HepG2 (cell line): ENCODE measurements around the gene MXD1. TPM values are rescaled to one million over a fixed set of nuclear protein-coding genes. Genes with fewer than 3 reads are reported as not detected.

Experiments
- CHD2 ChIP-seq: IDR thresholded peaks from 2 replicates; pipeline ENCODE4 v1.6.1; 2011; ENCODE audit warnings: low read depth, low read length, improper control_type of control experiment
- HNF1B ChIP-seq: sonication (generic); formaldehyde crosslinking; IDR thresholded peaks from 2 replicates; pipeline ENCODE4 v1.5.1; 2020; ENCODE audit warnings: mild to moderate bottlenecking, moderate library complexity, missing genetic modification reagents
- ISL2 ChIP-seq: sonication (generic); formaldehyde crosslinking; IDR thresholded peaks from 2 replicates; pipeline ENCODE4 v1.5.0; 2020; ENCODE audit warnings: missing genetic modification reagents
- KDM6A ChIP-seq: IDR thresholded peaks from 2 replicates; pipeline ENCODE4 v1.6.1; 2016; ENCODE audit warnings: low read depth
- LCORL ChIP-seq, 2 experiments: fragments of 450-650 bp in 1 of 2; sonication (generic) in 1 of 2; formaldehyde crosslinking in 1 of 2; IDR thresholded peaks; 2 replicates each; pipeline versions ENCODE4 v1.5.0 to v1.6.1; 2017 to 2020; ENCODE audit warnings: antibody characterized with exemption in 1 of 2, missing genetic modification reagents in 1 of 2
- SAP130 ChIP-seq: IDR thresholded peaks from 2 replicates; pipeline ENCODE4 v1.6.1; 2016; ENCODE audit warnings: low read depth
- SOX6 ChIP-seq, 2 experiments: fragments of 450-650 bp in 1 of 2; sonication (generic) in 1 of 2; formaldehyde crosslinking in 1 of 2; IDR thresholded peaks; 2 replicates each; pipeline versions ENCODE4 v1.4.0 to v1.6.1; 2017 to 2020; ENCODE audit warnings: antibody characterized with exemption in 1 of 2, mild to moderate bottlenecking in 1 of 2, missing genetic modification reagents in 1 of 2
- STAG1 ChIP-seq: sonication (generic); formaldehyde crosslinking; IDR thresholded peaks from 2 replicates; pipeline ENCODE4 v1.4.0; 2020; ENCODE audit warnings: missing genetic modification reagents
- ZNF260 ChIP-seq: sonication (generic); formaldehyde crosslinking; IDR thresholded peaks from 2 replicates; pipeline ENCODE4 v1.4.0; 2020; ENCODE audit warnings: missing genetic modification reagents, low read depth, mild to moderate bottlenecking, borderline replicate concordance
- ZNF280B ChIP-seq: sonication (generic); formaldehyde crosslinking; IDR thresholded peaks from 2 replicates; pipeline ENCODE4 v1.5.0; 2020; ENCODE audit warnings: missing genetic modification reagents, mild to moderate bottlenecking, borderline replicate concordance
- ZNF570 ChIP-seq: sonication (generic); formaldehyde crosslinking; IDR thresholded peaks from 2 replicates; pipeline ENCODE4 v1.4.0; 2020; ENCODE audit warnings: mild to moderate bottlenecking, missing genetic modification reagents, borderline replicate concordance
- ZNF788 ChIP-seq: sonication (generic); formaldehyde crosslinking; IDR thresholded peaks from 2 replicates; pipeline ENCODE4 v1.5.0; 2020; ENCODE audit warnings: mild to moderate bottlenecking, missing genetic modification reagents, borderline replicate concordance
- ZNF816 ChIP-seq: sonication (generic); formaldehyde crosslinking; IDR thresholded peaks from 2 replicates; pipeline ENCODE4 v1.8.0; 2022; ENCODE audit warnings: missing genetic modification reagents, mild to moderate bottlenecking, borderline replicate concordance
- ZSCAN5A ChIP-seq: sonication (generic); formaldehyde crosslinking; IDR thresholded peaks from 2 replicates; pipeline ENCODE4 v1.8.0; 2022; ENCODE audit warnings: mild to moderate bottlenecking, missing genetic modification reagents, borderline replicate concordance
- polyA plus RNA-seq, 8 experiments: library from polyadenylated mRNA; depleted of rRNA in 3 of 8; stranded (reverse) in 7 of 8; unstranded in 1 of 8; fragments of >200 nt; fragmentation: Illumina TruSeq in 4 of 8; extraction: Trizol in 4 of 8; gene quantifications; 2 replicates each; pipeline versions ENCODE4 v1.2.1 to v1.2.3, GENCODE V29; 2011 to 2016; ENCODE audit warnings: low read depth in 4 of 8, missing spikeins in 1 of 8, mixed read lengths in 1 of 8; ENCODE audit not compliant: insufficient read depth in 1 of 8
- total RNA-seq, 5 experiments: library from RNA; depleted of rRNA; stranded (reverse); fragments of >200 nt; fragmentation: Illumina TruSeq; extraction: Trizol; gene quantifications; 2 replicates each; pipeline ENCODE4 v1.2.3, GENCODE V29; 2016; ENCODE audit warnings: low read depth in 1 of 5
- TF ChIP-seq, protein P1 (sequence below): IDR thresholded peaks from 2 replicates; pipeline ENCODE4 v1.4.0; 2020; ENCODE audit warnings: mild to moderate bottlenecking, missing genetic modification reagents
- TF ChIP-seq, protein P2 (sequence below): sonication (generic); formaldehyde crosslinking; conservative IDR thresholded peaks from 2 replicates; pipeline ENCODE4 v1.8.0; 2022; ENCODE audit warnings: low read depth, missing genetic modification reagents
- TF ChIP-seq, protein P3 (sequence below): sonication (generic); formaldehyde crosslinking; IDR thresholded peaks from 2 replicates; pipeline ENCODE4 v1.8.0; 2023; ENCODE audit warnings: mild to moderate bottlenecking, missing genetic modification reagents

The MXD1 gene
- total and polyA plus RNA-seq, 2 of the 13 experiments (the other 11 are each of a cell fraction or from before 2014, with no cell fraction given), result 6.4 to 14.9 TPM

DNA sequence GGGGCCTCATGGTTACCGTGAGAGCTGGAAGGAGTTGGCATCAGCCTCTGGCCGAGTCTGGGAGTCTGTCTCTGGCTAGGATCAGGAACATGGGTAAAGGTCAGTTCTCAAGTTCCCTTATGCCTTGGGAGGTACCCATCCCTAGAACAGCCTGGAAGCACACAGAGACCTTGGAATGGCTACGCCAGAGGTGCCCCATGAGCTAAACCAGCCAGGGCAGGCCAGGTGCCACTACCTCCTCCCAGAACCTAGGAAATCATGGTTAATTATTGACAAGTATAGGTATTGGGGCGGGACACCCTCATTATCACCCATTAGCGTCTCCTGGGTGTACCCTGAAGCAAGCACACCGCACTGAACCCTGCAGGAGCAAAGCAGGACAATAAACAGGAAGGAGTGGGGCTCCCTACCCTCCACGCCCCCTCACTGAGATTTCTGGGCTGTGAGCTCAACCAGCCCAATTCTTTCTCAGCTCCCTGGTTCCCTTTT, 49.5 kb downstream of the MXD1 start (continued):
- no peak for TF ChIP-seq STAG1 (CRISPR knock-in tag)
- TF ChIP-seq, protein P1, sequence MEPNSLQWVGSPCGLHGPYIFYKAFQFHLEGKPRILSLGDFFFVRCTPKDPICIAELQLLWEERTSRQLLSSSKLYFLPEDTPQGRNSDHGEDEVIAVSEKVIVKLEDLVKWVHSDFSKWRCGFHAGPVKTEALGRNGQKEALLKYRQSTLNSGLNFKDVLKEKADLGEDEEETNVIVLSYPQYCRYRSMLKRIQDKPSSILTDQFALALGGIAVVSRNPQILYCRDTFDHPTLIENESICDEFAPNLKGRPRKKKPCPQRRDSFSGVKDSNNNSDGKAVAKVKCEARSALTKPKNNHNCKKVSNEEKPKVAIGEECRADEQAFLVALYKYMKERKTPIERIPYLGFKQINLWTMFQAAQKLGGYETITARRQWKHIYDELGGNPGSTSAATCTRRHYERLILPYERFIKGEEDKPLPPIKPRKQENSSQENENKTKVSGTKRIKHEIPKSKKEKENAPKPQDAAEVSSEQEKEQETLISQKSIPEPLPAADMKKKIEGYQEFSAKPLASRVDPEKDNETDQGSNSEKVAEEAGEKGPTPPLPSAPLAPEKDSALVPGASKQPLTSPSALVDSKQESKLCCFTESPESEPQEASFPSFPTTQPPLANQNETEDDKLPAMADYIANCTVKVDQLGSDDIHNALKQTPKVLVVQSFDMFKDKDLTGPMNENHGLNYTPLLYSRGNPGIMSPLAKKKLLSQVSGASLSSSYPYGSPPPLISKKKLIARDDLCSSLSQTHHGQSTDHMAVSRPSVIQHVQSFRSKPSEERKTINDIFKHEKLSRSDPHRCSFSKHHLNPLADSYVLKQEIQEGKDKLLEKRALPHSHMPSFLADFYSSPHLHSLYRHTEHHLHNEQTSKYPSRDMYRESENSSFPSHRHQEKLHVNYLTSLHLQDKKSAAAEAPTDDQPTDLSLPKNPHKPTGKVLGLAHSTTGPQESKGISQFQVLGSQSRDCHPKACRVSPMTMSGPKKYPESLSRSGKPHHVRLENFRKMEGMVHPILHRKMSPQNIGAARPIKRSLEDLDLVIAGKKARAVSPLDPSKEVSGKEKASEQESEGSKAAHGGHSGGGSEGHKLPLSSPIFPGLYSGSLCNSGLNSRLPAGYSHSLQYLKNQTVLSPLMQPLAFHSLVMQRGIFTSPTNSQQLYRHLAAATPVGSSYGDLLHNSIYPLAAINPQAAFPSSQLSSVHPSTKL, result peak; percentile 28; the same call in 1 of the 2 replicates
- TF ChIP-seq ZNF260 (CRISPR knock-in tag), result no peak
- no peak for TF ChIP-seq ISL2 (CRISPR knock-in tag)
- TF ChIP-seq KDM6A (CRISPR knock-in tag), result no peak
- peak; percentile 27; the same call in 1 of the 2 replicates for TF ChIP-seq SAP130 (CRISPR knock-in tag)
- TF ChIP-seq ZNF816, result no peak
- TF ChIP-seq, protein P2, sequence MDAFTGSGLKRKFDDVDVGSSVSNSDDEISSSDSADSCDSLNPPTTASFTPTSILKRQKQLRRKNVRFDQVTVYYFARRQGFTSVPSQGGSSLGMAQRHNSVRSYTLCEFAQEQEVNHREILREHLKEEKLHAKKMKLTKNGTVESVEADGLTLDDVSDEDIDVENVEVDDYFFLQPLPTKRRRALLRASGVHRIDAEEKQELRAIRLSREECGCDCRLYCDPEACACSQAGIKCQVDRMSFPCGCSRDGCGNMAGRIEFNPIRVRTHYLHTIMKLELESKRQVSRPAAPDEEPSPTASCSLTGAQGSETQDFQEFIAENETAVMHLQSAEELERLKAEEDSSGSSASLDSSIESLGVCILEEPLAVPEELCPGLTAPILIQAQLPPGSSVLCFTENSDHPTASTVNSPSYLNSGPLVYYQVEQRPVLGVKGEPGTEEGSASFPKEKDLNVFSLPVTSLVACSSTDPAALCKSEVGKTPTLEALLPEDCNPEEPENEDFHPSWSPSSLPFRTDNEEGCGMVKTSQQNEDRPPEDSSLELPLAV, result no peak
- TF ChIP-seq HNF1B (CRISPR knock-in tag), result peak; percentile 82
- no peak for TF ChIP-seq SOX6 (IDR thresholded peaks at IDR 0.05)
- TF ChIP-seq SOX6 (CRISPR knock-in tag; IDR thresholded peaks at IDR 0.05), result peak; percentile 34; the same call in 1 of the 2 replicates
- TF ChIP-seq LCORL (IDR thresholded peaks at IDR 0.05), result no peak
- peak; percentile 64; the same call in 1 of the 2 replicates for TF ChIP-seq LCORL (CRISPR knock-in tag; IDR thresholded peaks at IDR 0.05)
- 0 out of 2 replicates have a peak, but pooled peaks have one; percentile 33 for TF ChIP-seq ZNF280B (CRISPR knock-in tag)
- no peak for TF ChIP-seq ZNF570 (CRISPR knock-in tag)
- TF ChIP-seq, protein P3, sequence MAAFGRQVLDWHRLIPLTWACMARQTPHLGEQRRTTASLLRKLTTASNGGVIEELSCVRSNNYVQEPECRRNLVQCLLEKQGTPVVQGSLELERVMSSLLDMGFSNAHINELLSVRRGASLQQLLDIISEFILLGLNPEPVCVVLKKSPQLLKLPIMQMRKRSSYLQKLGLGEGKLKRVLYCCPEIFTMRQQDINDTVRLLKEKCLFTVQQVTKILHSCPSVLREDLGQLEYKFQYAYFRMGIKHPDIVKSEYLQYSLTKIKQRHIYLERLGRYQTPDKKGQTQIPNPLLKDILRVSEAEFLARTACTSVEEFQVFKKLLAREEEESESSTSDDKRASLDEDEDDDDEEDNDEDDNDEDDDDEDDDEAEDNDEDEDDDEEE (CRISPR knock-in tag), result no peak
- TF ChIP-seq ZSCAN5A (CRISPR knock-in tag), result no peak
- TF ChIP-seq ZNF788, result no peak
- TF ChIP-seq CHD2, result no peak
